ENCODE results near the gene COG5.

Gene COG5

GRCh38 chr7:107344799-107345198, 218.9 kb downstream of the COG5 start:
- TF ChIP-seq CTCF (IDR thresholded peaks at IDR 0.05; ENCODE audit: low read depth, low read length): no peak
- Histone ChIP-seq H3K9me3 (ENCODE audit: severe bottlenecking) (no peaks in the 10 kb centered on the region), H3K4me3 (ENCODE audit: low read depth, low read length) (no peak overlapping the region), H3K36me3 (no peaks in the 10 kb centered on the region), H3K27ac (no peak overlapping the region), H3K27me3 (ENCODE audit: insufficient read depth, low read depth, severe bottlenecking) (no peaks in the 10 kb centered on the region)
- no peak for DNase-seq

- H3K9me3 ChIP-seq (ENCODE audit: severe bottlenecking): no peaks in the 10 kb centered on the region
- no peak overlapping the region for H3K27ac ChIP-seq
- TF ChIP-seq CTCF (IDR thresholded peaks at IDR 0.05; ENCODE audit: low read depth, low read length): no peak
Observed at GRCh38 chr7:107344286-107344685, 219.4 kb downstream of the COG5 start.

GRCh38 chr7:107338080-107338479, 225.6 kb downstream of the COG5 start:
- TF ChIP-seq CTCF (IDR thresholded peaks at IDR 0.05; ENCODE audit: low read depth, low read length): no peak
- no peak for DNase-seq
- no peak overlapping the region for H3K4me3 ChIP-seq (ENCODE audit: low read depth, low read length)
- no peak overlapping the region for H3K27ac ChIP-seq
- no peaks in the 10 kb centered on the region for H3K36me3 ChIP-seq
- no peaks in the 10 kb centered on the region for H3K9me3 ChIP-seq (ENCODE audit: severe bottlenecking)
- H3K27me3 ChIP-seq (ENCODE audit: insufficient read depth, low read depth, severe bottlenecking): no peaks in the 10 kb centered on the region

More at GRCh38 chr7:107344286-107344685, 219.4 kb downstream of the COG5 start:
- H3K4me3 ChIP-seq (ENCODE audit: low read depth, low read length): no peak overlapping the region
- H3K36me3 ChIP-seq: no peaks in the 10 kb centered on the region
- no peaks in the 10 kb centered on the region for H3K27me3 ChIP-seq (ENCODE audit: insufficient read depth, low read depth, severe bottlenecking)
- no peak for DNase-seq

- no peak for TF ChIP-seq CTCF (IDR thresholded peaks at IDR 0.05; ENCODE audit: low read depth, low read length)
- H3K27me3 ChIP-seq (ENCODE audit: insufficient read depth, low read depth, severe bottlenecking): no peaks in the 10 kb centered on the region
- no peaks in the 10 kb centered on the region for H3K9me3 ChIP-seq (ENCODE audit: severe bottlenecking)
- no peaks in the 10 kb centered on the region for H3K36me3 ChIP-seq
- no peak overlapping the region for H3K4me3 ChIP-seq (ENCODE audit: low read depth, low read length)
- DNase-seq: no peak
- H3K27ac ChIP-seq: no peak overlapping the region
Observed at GRCh38 chr7:107332488-107333269, 231.0 kb downstream of the COG5 start.

GRCh38 chr7:107330478-107330877, 233.2 kb downstream of the COG5 start:
- Histone ChIP-seq H3K9me3 (ENCODE audit: severe bottlenecking) (no peaks in the 10 kb centered on the region), H3K36me3 (no peaks in the 10 kb centered on the region)
- TF ChIP-seq CTCF (IDR thresholded peaks at IDR 0.05; ENCODE audit: low read depth, low read length): no peak

More at GRCh38 chr7:107330478-107330877, 233.2 kb downstream of the COG5 start:
- Histone ChIP-seq H3K27me3 (ENCODE audit: insufficient read depth, low read depth, severe bottlenecking) (no peaks in the 10 kb centered on the region), H3K4me3 (ENCODE audit: low read depth, low read length) (no peak overlapping the region), H3K27ac (no peak overlapping the region)
- no peak for DNase-seq

Data from WERI-Rb-1 (cell line).